Osteoblast (primary cell): ENCODE measurements around the gene DBX2. TPM values are rescaled to one million over a fixed set of nuclear protein-coding genes. Genes with fewer than 3 reads are reported as not detected.
"Not testable (repeated sequence)": the region's sequence is repeated elsewhere in the genome, so short reads cannot be mapped to it uniquely, and the experiment has no call there.

ENCODE experiments used
- DNase-seq: peaks from one replicate; pipeline ENCODE4 v3.0.0; 2011; ENCODE audit warnings: low spot score, mixed read lengths; ENCODE audit not compliant: insufficient read length; ENCODE audit errors: missing footprints
- H2AFZ ChIP-seq: 2 replicates; pipeline ENCODE4 v1.6.0; 2011; ENCODE audit warnings: mild to moderate bottlenecking, low read length
- H3K27ac ChIP-seq: 2 replicates; pipeline ENCODE4 v1.5.1; 2011; ENCODE audit warnings: mild to moderate bottlenecking, low read depth, low read length, moderate library complexity
- H3K27me3 ChIP-seq: 2 replicates; pipeline ENCODE4 v1.6.0; 2012; ENCODE audit warnings: mild to moderate bottlenecking, control low read depth, inconsistent platforms, low read length, moderate library complexity; ENCODE audit not compliant: insufficient read depth
- H3K36me3 ChIP-seq: 2 replicates; pipeline ENCODE4 v1.5.1; 2011; ENCODE audit warnings: mild to moderate bottlenecking, low read length, control low read depth, moderate library complexity; ENCODE audit not compliant: insufficient read depth
- H3K4me1 ChIP-seq: 2 replicates; pipeline ENCODE4 v1.5.1; 2011; ENCODE audit warnings: mild to moderate bottlenecking, low read length, control low read depth, moderate library complexity; ENCODE audit not compliant: insufficient read depth
- H3K4me2 ChIP-seq: 2 replicates; pipeline ENCODE4 v1.6.0; 2011; ENCODE audit warnings: mild to moderate bottlenecking, low read length; ENCODE audit not compliant: insufficient read depth
- H3K4me3 ChIP-seq: fragments of 200-600 bp; sonication (generic); 3 replicates; pipeline ENCODE4 v1.5.1; 2012; ENCODE audit warnings: mild to moderate bottlenecking, low read length, inconsistent platforms; ENCODE audit not compliant: insufficient read depth
- H3K79me2 ChIP-seq: 2 replicates; pipeline ENCODE4 v1.6.0; 2012; ENCODE audit warnings: mild to moderate bottlenecking, low read length, control low read depth, inconsistent platforms; ENCODE audit not compliant: insufficient read depth
- H3K9me3 ChIP-seq: 2 replicates; pipeline ENCODE4 v1.5.1; 2011; ENCODE audit warnings: low read depth, low read length, control low read depth
- H4K20me1 ChIP-seq: 2 replicates; pipeline ENCODE4 v1.6.0; 2012; ENCODE audit warnings: mild to moderate bottlenecking, low read length, control low read depth; ENCODE audit not compliant: insufficient read depth
- total RNA-seq: library from RNA; depleted of rRNA; stranded (reverse); fragments of >200 nt; gene quantifications from 2 replicates; pipeline ENCODE4 v1.2.3, GENCODE V29; 2012
- TF ChIP-seq, protein P1 (sequence below): IDR thresholded peaks from 2 replicates; pipeline ENCODE4 v1.5.1; 2011; ENCODE audit warnings: mild to moderate bottlenecking, low read depth, low read length, moderate library complexity; ENCODE audit errors: extremely low read depth

Gene DBX2
- not detected in 2 replicates for total RNA-seq

DNA sequence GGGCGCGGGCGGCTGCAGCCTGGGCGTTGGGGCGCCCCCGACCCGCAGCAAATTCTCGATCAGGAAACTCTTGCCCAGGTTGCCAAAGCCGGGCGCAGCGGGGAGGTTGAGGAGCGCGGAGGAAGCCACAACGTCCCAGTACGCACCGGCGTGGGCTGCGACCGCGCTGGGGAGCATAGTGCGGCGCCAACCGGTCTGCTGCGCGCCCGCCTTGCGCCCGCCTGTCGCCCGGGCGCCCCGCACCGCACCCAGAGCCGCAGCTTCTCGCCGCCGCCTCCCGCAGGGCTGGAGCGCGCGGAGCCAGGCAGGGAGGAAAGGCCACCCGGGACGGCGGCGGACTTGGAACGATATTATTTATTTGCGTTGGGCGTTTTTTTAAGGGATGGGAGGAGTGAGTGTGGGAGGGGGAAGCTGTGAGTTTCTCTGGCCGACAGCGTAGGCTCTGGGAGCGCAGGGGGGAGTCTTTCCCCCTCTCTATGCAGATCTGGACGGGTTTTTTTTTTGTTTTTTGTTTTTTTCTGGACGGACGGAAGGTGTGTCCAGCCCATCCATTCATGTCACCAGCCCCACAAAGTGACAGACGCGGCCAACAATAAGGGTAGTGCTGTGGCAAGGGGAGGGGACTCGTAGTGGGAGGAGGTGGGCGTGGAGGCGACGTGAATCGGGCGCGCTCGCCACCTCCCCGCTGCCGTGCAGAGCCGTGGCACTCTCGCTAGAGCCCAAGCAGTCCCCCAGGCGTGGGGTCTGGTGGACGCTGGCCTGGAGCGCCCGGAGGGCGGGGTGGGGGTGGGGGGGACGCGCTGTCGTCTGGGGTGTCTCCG, at the start of gene DBX2:
DBX2 (minus strand) TSS at position 349 of the 821 bp plus-strand sequence; CDS start at position 177, 172 bp downstream.
- H3K36me3 ChIP-seq: no peaks in the 10 kb centered on the region
- H2AFZ ChIP-seq: no peak within 1 kb of the TSS
- H3K27me3 ChIP-seq: peaks cover 34% of the 10 kb centered on the region
- no peaks in the 10 kb centered on the region for H4K20me1 ChIP-seq
- no peaks in the 10 kb centered on the region for H3K4me1 ChIP-seq
- no peaks in the 10 kb centered on the region for H3K9me3 ChIP-seq
- DNase-seq: peak; percentile 58
- H3K27ac ChIP-seq: no peak within 1 kb of the TSS
- H3K79me2 ChIP-seq: no peaks in the 10 kb centered on the region
- peak within 1 kb of the TSS; percentile 50 for H3K4me3 ChIP-seq
- TF ChIP-seq, protein P1, sequence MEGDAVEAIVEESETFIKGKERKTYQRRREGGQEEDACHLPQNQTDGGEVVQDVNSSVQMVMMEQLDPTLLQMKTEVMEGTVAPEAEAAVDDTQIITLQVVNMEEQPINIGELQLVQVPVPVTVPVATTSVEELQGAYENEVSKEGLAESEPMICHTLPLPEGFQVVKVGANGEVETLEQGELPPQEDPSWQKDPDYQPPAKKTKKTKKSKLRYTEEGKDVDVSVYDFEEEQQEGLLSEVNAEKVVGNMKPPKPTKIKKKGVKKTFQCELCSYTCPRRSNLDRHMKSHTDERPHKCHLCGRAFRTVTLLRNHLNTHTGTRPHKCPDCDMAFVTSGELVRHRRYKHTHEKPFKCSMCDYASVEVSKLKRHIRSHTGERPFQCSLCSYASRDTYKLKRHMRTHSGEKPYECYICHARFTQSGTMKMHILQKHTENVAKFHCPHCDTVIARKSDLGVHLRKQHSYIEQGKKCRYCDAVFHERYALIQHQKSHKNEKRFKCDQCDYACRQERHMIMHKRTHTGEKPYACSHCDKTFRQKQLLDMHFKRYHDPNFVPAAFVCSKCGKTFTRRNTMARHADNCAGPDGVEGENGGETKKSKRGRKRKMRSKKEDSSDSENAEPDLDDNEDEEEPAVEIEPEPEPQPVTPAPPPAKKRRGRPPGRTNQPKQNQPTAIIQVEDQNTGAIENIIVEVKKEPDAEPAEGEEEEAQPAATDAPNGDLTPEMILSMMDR: no peak
- H3K4me2 ChIP-seq: peak within 1 kb of the TSS; percentile 67

DNA sequence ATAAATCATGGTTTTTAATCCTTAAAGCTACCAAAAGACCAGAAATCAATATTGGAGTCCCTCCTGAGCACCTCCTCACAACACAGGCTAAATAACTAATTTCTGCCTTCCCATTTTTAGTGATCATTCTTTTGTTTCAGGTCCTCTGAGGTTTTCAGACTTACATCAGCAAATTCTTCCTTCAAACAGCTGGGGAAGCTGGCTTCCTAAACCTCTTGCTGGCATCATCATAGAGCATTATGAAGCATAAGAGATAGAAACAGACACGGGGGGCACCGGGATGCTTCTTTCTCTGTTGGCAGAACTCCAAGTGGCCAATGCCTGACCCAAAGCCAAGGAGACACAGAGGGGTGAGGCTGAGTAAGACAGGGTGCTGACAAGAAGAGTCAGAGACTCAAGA, 47.9 kb upstream of the DBX2 start:
- no peak for DNase-seq
- H3K27me3 ChIP-seq: no peaks in the 10 kb centered on the region
- H2AFZ ChIP-seq: no peak overlapping the region
- no peak overlapping the region for H3K4me3 ChIP-seq
- H3K4me2 ChIP-seq: no peak overlapping the region
- H3K4me1 ChIP-seq: no peaks in the 10 kb centered on the region
- TF ChIP-seq, protein P1: no peak
- H4K20me1 ChIP-seq: no peaks in the 10 kb centered on the region
- H3K36me3 ChIP-seq: no peaks in the 10 kb centered on the region
- H3K9me3 ChIP-seq: no peaks in the 10 kb centered on the region
- H3K79me2 ChIP-seq: no peaks in the 10 kb centered on the region
- H3K27ac ChIP-seq: no peak overlapping the region

DNA sequence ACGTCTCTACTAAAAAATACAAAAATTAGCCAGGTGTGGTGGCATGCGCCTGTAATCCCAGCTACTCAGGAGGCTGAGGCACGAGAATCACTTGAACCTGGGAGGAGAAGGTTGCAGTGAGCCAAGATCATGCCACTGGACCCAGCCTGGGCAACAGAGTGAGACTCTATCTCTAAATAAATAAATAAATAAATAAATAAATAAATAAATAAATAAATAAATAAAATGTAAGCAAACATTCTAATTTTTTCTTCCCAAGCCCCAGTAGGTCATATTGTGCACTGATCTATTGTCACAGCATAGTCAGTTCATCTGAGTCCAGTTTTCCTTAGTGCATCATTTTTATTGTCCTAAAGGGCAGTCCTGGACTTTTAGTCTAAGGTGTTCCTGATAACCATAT, 44.5 kb upstream of the DBX2 start:
- DNase-seq, H3K36me3 ChIP-seq, H3K79me2 ChIP-seq, H3K9me3 ChIP-seq, H3K27ac ChIP-seq, H2AFZ ChIP-seq, H3K4me3 ChIP-seq, H4K20me1 ChIP-seq, H3K4me2 ChIP-seq, H3K4me1 ChIP-seq, H3K27me3 ChIP-seq: not testable (repeated sequence)

DNA sequence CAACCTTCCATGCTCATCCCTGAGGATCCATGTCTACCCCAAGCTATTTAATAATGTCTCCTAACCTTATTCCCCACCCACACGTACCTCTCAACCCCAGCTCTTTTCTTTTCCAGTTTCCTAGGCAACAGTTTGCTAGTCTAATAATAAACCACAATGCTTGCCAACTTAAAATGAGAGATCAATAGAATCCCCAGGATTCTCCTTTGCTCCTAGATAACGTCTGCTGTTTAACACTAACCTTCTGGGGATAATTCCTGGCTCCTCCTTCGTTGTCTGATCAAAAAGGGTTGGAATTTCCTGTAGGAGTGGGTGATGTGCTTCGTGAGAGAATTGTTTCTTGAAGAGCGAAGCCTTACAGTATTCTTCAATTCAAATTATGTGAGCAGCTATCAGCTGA, 42.2 kb upstream of the DBX2 start:
- no peaks in the 10 kb centered on the region for H3K9me3 ChIP-seq
- no peak overlapping the region for H3K27ac ChIP-seq
- H3K4me3 ChIP-seq: no peak overlapping the region
- H3K4me2 ChIP-seq: no peak overlapping the region
- H3K27me3 ChIP-seq: no peaks in the 10 kb centered on the region
- TF ChIP-seq, protein P1: no peak
- no peak overlapping the region for H2AFZ ChIP-seq
- no peaks in the 10 kb centered on the region for H3K4me1 ChIP-seq
- no peak for DNase-seq
- no peaks in the 10 kb centered on the region for H3K79me2 ChIP-seq
- no peaks in the 10 kb centered on the region for H4K20me1 ChIP-seq
- H3K36me3 ChIP-seq: no peaks in the 10 kb centered on the region
